ENCODE data around the gene FAM219B.
A peak's percentile ranks its signal among the peaks of the same experiment; 100 is the strongest.

Gene FAM219B

DNA sequence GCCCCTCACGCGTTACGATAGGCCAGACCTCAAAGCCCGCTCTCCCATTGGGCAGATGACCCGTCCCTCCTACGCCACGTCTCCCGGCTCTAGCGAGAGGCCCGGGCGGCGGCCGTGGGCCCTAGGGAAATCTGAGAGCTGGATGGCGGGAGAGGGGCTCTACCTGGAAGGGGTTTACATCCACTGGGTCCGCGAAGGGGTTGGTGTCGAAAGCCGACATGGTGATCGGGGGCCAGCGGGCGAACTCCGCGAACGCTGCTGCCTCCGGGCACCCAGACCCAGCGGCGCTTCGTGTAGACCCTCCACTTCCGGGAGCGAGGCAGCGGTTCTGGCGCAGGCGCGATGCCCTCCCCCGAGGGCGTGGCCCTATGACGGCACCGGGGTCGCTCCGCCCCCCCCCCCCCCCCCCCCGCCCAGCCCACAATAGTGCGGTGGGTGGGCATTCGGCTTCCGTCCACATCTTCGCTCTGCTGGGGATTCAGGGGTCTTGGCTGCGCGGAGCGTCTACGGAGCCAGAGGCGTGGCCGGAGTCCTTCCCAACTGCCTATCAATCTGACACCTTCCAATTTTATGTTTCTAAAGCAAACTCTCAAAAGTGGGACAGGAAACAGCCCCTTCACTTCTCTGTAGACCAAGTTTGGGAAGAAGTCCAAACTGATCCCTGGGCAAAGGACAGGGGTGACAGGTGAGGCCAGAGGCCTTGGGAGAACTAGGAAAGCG lies 33.5 kb downstream of the FAM219B start, which contains the start of gene SCAMP2:
Gene SCAMP2 (minus strand): TSS at position 330 of the 720 bp plus-strand sequence. CDS start 110 bp downstream, at position 220.
- peak; percentile 76 for DNase-seq (ENCODE audit: low read depth)
- H3K4me3 ChIP-seq (ENCODE audit: low read depth, low read length), result peak within 1 kb of the TSS; percentile 82
- TF ChIP-seq, protein P1, sequence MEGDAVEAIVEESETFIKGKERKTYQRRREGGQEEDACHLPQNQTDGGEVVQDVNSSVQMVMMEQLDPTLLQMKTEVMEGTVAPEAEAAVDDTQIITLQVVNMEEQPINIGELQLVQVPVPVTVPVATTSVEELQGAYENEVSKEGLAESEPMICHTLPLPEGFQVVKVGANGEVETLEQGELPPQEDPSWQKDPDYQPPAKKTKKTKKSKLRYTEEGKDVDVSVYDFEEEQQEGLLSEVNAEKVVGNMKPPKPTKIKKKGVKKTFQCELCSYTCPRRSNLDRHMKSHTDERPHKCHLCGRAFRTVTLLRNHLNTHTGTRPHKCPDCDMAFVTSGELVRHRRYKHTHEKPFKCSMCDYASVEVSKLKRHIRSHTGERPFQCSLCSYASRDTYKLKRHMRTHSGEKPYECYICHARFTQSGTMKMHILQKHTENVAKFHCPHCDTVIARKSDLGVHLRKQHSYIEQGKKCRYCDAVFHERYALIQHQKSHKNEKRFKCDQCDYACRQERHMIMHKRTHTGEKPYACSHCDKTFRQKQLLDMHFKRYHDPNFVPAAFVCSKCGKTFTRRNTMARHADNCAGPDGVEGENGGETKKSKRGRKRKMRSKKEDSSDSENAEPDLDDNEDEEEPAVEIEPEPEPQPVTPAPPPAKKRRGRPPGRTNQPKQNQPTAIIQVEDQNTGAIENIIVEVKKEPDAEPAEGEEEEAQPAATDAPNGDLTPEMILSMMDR (IDR thresholded peaks at IDR 0.05; ENCODE audit: control insufficient read depth, extremely low read depth, insufficient read depth), result no peak

DNA sequence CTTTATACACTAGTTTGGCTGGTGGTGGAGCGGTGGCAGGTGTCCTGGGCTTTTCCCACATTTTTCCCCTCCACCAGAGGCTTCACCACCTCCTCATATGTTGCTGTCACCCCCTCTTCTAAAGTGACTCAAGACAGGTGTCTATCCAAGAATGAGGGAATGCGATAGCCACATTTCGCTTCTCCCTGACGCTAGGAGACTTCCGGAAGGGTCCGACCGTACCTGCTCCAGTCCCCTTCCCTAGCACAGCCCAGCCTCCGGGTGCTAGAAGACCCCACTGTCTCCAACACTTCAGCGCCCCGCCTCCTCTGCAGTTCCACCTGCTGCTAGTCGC lies 34.0 kb downstream of the FAM219B start:
- TF ChIP-seq, protein P1 (IDR thresholded peaks at IDR 0.05; ENCODE audit: control insufficient read depth, extremely low read depth, insufficient read depth), result no peak
- no peak for DNase-seq (ENCODE audit: low read depth)
- H3K4me3 ChIP-seq (ENCODE audit: low read depth, low read length), result peak overlapping the region; percentile 82

DNA sequence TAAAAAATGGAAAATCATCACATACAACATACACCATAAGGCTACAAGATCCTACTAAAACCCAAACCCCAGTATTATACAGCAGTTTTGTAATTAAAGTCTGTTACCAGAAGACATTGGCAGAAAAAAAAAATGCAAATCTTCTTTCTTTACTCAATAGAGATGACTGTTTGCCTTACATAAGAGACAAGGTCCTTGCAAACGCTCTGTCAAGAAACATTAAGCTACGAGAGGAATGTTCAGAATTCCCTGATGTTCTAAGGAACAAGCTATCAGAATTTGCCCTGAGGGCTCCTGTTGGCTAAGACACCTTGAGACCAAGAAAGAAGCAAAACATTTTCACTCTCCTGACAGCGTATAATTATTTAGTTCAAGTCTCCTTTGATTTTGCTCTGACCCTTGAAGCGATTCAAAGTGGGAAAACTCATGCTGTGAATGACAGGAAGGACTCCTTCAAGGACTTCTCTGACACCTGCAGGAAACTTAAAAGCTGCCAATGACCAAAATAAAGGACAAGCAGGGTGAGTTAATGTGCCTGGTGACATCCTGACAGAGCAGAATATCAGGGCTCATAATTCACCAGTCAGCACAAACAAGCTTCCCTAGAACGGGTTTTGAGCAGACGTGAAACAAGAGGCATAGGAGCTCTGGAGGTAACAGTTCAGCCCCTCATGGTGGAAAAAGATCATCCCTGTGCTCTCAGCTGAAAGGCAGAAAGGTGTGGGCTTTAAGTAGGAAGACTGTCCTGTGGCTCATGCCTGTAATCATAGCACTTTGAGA lies 36.0 kb downstream of the FAM219B start:
- TF ChIP-seq, protein P1 (IDR thresholded peaks at IDR 0.05; ENCODE audit: control insufficient read depth, extremely low read depth, insufficient read depth), result no peak
- DNase-seq (ENCODE audit: low read depth), result no peak
- H3K4me3 ChIP-seq (ENCODE audit: low read depth, low read length), result no peak overlapping the region

DNA sequence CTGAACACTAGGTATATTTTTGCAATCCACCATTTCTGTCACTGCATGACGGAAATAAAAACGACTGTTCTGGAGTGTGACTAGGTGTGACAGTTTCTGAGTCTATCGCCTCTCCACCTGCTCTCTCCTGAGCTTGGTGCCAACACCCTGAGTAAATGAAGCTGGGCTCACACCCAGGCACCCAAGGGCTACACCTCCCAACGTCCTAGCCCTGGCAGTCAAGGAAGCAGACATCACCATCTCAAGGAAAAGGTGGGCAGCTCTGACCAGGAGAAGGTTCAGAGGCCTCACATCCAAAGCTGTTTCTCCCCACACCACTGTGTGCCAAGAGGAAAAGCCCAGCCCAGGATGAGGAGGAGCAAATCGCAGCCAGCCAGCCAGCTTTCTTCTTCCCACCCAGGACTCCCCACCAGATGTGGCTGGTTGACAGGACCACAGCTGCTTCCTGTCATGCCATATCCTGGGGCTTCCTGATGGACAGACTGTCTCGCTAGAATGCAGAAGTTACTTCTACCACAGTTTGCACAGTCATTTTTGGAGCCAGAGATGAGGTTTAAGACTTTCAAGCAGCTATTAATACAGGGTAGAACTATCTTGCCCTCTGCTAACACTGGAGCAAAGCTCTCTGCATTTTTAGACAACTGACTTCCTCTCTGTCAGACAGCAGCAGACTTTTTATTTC lies 36.8 kb downstream of the FAM219B start:
- TF ChIP-seq, protein P1 (IDR thresholded peaks at IDR 0.05; ENCODE audit: control insufficient read depth, extremely low read depth, insufficient read depth), result no peak
- H3K4me3 ChIP-seq (ENCODE audit: low read depth, low read length), result no peak overlapping the region
- no peak for DNase-seq (ENCODE audit: low read depth)

DNA sequence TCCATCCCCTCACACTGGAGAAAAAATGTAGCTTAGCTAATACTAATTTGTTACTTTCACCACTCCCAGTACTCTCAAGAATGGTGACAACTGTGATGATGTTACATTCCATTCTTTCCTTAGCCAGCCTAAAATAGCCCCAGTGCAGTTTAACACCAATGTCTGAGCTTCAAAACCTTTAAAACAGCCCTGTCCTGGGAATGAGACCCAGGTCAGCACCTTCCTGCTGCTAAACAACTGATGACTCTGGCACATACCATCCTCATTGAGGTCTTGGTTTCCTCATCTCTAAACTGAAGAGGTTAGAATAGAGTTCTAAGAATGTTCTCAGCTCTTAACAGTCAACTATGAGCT lies 37.3 kb downstream of the FAM219B start:
- no peak overlapping the region for H3K4me3 ChIP-seq (ENCODE audit: low read depth, low read length)
- DNase-seq (ENCODE audit: low read depth), result no peak
- TF ChIP-seq, protein P1 (IDR thresholded peaks at IDR 0.05; ENCODE audit: control insufficient read depth, extremely low read depth, insufficient read depth), result no peak

DNA sequence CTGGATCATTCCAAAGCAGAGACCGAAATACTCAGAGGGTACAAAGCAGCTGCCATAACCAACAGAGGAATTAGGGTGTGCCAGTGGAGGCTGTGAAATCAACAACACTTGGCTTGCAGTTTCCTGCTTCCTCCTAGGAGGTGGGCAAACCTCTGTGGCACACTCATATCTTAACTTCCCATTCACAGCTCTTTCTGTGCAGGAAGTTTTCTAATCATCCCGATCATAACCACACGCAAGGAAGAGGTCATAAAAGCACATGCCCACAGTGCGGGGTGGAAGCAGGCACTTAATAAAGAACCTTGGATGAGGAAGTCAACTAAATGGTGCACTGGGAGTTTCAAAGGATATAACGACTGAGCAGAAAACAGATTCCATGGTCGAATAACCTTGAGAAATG lies 38.6 kb downstream of the FAM219B start:
- H3K4me3 ChIP-seq (ENCODE audit: low read depth, low read length), result no peak overlapping the region
- DNase-seq (ENCODE audit: low read depth), result no peak
- TF ChIP-seq, protein P1 (IDR thresholded peaks at IDR 0.05; ENCODE audit: control insufficient read depth, extremely low read depth, insufficient read depth), result no peak

Data from LNCaP clone FGC (cell line).